ENCODE measurements around the gene SMKR1. TPM values are rescaled to one million over a fixed set of nuclear protein-coding genes. Genes with fewer than 3 reads are reported as not detected.

Gene SMKR1
- polyA plus RNA-seq, 1 donor from 2014 or later = 8.3 TPM

DNA sequence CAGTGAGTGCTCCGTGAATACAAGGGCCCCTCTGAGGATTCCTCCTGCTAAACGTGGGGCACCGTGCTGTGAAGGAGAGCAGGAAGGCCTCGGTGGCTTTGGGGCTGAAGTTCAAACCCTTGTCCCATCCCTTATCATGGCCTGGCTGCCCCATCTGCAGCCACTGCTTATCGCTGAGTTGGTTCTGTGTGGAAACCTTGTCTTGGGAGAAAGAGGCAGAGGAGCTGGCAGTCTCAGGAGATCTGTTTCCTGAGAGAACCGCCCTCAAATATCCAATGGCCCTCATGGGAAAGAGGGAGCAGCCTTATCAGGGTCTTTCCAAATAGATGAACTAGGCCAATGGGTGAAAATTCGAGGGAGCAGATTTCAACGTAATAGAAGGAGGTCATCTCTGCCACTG is 57.2 kb downstream of the SMKR1 start:
- Mint-ChIP-seq H3K36me3 (no peaks in the 10 kb centered on the region), H3K27ac (no peak overlapping the region), H3K4me3 (no peak overlapping the region), H3K9me3 (peaks cover 0 to 2% (median 0%) of the 10 kb centered on the region in 3 donors), H3K4me1 (no peaks in the 10 kb centered on the region), H3K27me3 (peaks cover 8% of the 10 kb centered on the region)

DNA sequence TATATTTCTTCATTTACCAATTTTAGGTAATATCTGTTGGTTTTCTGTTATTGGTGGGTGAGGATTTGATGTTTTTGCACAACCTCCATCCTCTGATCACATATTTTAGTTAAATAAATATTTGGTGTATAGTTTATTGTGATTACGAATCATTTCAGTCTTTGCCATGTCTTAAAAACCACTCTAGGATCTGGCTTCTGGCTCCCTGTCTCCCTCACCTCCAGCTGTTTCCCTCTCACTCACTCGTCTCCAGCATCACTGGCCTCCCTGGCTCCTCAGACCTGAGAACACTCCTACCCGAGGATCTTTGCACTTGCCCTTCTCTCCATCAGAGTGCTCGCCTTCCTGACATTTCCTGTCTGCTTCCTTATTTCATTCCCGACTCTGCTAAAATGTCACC is 58.5 kb downstream of the SMKR1 start:
- Mint-ChIP-seq H3K4me3 (no peak overlapping the region), H3K4me1 (no peaks in the 10 kb centered on the region), H3K9me3 (peaks cover 0 to 2% (median 0%) of the 10 kb centered on the region in 3 donors), H3K27me3 (peaks cover 9% of the 10 kb centered on the region), H3K36me3 (no peaks in the 10 kb centered on the region), H3K27ac (no peak overlapping the region)

DNA sequence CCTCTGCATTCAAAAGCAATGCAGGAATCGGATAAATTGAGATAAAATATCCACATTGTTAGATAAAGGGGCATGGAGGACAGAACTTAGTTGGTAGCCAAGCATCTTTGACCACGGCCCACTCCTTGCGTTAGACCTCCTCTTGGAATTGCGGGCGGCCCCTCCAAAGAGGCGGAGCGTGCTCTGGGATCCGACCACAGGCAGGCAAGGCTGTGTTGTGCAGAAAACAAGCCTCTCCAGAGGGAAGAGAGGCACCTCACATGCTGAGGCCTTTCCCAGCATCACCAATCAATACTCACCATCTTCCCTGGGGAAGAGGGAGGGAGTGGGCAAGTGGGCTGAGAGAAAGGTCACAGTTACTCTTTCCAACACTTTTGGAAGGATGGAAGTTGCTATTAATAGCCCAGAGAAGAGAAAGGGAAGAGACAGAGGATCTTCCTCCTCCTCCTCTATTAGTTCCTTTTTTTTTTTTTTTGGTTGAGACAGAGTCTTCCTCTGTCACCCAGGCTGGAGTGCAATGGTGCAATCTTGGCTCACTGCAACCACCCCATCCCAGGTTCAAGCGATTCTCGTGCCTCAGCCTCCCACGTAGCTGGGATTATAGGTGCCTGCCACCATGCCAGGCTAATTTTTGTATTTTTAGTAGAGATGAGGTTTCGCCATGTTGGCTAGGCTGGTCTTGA is 59.5 kb downstream of the SMKR1 start:
- Mint-ChIP-seq H3K27me3 (peaks cover 11% of the 10 kb centered on the region), H3K4me3 (no peak overlapping the region), H3K4me1 (peaks cover 0 to 4% (median 3%) of the 10 kb centered on the region in 3 donors), H3K36me3 (no peaks in the 10 kb centered on the region), H3K27ac (no peak overlapping the region), H3K9me3 (peaks cover 0 to 2% (median 0%) of the 10 kb centered on the region in 3 donors)

Other genes with a start within 250 kb of the SMKR1 start
- 0.08 TPM for gene STRIP2, start 68.1 kb upstream of the SMKR1 start, polyA plus RNA-seq
- gene NRF1, start 109.2 kb downstream of the SMKR1 start, polyA plus RNA-seq = 22.7 TPM

All from IgD-negative memory B cell (primary cell).